Globus pallidus (tissue), 1 donor: Measurements from ENCODE around the gene NCL.
A peak's percentile ranks its signal among the peaks of the same experiment; 100 is the strongest.

ENCODE experiments used
- DNase-seq: peaks from one replicate; pipeline ENCODE4 v3.0.0-alpha.2; 2015; ENCODE audit warnings: low spot score

The NCL gene, protein sequence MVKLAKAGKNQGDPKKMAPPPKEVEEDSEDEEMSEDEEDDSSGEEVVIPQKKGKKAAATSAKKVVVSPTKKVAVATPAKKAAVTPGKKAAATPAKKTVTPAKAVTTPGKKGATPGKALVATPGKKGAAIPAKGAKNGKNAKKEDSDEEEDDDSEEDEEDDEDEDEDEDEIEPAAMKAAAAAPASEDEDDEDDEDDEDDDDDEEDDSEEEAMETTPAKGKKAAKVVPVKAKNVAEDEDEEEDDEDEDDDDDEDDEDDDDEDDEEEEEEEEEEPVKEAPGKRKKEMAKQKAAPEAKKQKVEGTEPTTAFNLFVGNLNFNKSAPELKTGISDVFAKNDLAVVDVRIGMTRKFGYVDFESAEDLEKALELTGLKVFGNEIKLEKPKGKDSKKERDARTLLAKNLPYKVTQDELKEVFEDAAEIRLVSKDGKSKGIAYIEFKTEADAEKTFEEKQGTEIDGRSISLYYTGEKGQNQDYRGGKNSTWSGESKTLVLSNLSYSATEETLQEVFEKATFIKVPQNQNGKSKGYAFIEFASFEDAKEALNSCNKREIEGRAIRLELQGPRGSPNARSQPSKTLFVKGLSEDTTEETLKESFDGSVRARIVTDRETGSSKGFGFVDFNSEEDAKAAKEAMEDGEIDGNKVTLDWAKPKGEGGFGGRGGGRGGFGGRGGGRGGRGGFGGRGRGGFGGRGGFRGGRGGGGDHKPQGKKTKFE

DNA sequence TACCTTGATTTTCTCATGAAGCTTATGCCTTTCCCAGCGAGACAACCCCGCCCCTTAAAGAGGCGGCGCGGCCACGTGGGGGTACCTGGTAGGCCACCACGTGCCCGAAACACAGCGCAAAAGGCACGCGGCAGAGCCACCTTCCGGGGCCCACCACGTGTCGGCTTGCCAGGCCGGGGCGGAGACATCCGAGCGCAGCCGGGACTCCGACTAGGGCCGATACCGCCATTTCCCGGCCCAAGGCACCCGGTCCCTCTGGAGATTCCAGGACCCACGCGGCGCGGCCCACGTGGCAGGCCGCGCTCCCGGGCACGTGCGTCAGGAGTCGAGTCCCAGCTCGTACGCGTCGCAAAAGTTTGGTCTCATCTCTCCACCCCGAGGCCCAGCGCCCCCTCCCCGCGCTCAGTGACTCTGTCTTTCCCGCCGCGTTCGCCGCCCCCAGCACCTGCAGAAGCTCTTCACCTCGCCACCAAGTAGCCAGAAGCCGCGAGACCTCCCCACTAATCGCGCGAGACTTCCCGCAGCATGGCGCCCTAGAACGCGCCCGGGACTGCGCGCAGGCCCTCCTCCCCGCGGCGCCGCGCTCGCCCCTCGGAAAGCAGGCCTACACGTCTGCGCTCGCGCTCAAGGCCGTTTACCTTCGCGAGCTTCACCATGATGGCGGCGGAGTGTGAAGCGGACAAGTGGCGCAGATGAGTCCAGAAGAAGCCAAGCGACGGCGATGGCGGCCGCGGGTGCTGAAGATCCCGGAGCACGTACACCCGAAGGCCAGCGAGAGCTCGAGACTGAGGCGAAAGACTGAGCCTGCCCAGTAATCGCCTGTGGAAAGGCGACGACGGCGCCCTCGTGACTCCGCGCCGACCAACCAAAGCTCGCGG lies at the start of gene NCL:
Gene NCL, minus strand, starts transcription at position 787 of the 878 bp plus-strand sequence. Its CDS starts 131 bp downstream, at position 656.
- DNase-seq: no peak

DNA sequence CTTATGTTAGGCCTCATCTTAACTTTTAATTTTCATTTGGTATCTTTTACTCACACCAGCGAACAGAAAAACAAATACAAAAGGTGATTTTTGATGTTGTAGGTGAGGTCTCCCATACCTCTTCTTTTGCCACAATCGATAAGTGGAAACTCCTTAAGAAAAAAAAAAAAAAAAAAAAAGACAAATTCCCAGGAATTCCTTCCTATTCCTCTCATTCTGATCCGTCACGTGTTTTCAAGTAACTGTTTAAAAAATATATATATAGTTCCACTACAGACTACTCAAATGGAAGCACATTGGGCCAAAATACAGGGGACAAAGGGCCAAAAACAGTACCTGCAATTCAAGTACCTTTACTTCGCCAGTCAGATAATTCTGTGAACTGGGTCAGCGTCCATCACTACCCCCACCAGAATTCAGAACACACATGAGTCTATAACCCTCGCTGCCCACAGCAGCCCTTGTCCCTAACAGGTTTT lies 49.5 kb upstream of the NCL start:
- DNase-seq: no peak

DNA sequence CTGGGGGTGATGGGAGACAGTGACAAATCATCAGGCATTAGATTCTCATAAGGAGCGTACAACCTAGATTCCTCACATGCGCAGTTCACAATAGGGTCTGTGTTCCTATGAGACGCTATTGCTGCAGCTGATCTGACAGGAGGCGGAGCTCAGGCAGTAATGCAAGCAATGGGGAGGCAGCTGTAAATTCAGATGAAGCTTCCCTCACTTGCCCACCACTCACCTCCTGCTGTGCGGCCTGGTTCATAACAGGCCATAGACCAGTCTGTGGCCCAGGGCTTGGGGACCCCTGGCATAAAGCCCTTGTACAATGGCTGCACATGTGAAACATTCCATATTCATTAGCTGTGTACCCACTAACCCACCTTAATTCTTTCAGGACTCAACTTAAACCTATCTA lies 47.9 kb upstream of the NCL start:
- DNase-seq: peak; percentile 76

DNA sequence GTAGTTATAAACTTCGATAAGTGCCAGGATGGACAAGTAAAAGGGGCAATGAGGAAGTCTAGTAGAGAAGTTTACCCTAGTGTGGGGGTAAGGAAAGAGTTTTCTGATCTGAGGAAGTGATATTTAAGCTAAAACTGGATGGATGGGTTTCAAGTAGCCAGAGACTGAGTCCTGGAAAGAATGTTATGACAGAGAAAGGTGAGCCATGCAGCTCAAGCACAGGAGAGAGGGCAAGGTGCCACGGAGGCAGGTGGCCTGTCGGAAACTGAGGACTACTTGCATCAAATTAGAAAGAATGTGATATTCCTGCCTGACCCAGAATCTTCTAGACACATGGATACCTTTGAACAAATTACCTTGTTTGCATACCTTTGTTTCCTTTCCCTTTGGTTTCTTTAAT lies 39.5 kb upstream of the NCL start:
- DNase-seq: no peak

DNA sequence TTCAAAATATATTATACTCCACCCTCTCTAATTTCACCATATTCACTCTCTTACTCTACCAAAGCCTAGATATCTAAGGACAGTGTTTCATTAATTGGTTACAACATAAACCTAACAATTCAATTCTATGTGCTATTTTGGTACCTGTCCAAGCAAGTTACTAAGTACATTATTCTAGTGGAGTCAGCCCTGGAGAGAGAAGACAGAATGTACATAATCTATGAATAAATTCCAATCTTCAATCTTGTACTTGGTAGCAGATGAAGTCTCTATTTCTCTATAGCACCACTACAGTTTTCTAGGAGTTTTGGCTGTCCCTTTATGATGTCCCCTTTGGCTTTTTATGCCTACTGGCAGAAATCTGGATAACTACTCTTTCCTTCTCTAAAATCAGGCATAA lies 38.3 kb upstream of the NCL start:
- DNase-seq: no peak

DNA sequence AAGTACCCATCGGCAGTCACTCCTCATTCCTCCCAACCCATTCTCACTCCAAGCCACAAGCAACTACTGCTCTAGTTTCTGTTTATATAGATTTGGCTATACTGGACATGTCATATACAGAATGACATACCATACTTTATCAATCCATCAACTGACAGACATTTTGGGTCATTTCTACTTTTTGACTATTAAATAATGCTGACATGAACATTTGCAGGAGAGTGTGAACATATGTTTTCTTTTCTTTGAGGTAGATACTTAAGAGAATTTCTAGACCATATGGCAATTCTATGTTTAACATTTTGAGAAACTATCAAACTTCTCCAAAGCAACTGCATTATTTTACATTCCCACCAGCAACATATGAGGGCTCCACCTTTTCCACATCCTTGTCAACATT lies 33.4 kb upstream of the NCL start:
- DNase-seq: no peak

DNA sequence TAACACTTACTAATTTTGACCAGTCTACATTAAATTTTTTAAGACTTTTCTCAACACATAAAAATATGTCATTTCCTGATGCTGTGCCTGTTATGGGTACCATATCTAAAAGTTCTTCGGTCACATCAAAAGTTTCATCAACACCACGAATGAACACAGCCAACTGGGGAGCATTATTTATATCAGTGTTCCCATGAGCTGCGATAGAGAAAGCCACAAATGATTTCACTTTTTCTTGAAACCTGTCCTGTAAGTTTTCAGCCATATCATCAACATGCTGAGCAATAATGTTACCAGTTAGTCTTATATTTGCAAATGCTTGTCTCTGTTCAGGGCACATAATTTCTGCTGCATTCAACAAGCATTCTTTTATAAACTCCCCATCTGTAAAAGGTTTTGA lies 30.4 kb upstream of the NCL start:
- no peak for DNase-seq

DNA sequence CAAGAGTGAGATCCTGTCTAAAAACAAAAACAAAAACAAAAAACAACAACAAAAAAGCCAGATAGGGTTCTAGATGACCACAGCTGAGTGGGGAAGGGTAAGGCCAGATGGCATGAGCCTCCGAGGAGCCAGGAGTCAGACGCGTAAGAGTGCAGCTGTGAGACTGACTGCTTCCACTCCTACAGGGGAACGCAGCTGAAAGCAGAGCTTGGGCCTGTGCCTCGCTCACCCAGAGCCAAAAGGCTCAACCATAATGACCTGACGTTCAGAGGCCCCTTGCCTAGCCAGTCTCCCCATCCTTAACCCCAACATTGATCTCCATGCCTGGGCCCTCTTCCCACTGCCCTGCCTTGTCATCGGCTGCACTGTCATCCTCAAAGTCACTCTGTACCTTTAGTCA lies 26.5 kb upstream of the NCL start:
- DNase-seq: no peak

DNA sequence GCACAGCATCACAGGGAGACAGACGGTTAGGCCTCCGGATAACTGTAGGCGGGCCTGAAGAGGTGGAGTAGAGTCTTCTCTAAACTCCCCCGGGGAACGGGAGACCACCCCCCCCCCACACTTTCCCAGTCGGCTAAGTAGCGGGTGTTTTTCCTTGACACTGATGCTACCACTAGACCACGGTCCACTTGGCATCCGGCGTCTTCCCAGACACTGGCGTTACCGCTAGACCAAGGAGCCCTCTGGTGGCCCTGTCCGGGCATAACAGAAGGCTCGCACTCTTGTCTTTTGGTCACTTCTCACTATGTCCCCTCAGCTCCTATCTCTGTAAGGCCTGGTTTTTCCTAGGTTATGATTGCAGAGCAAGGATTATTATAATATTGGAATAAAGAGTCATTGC lies 25.7 kb upstream of the NCL start:
- DNase-seq: no peak

DNA sequence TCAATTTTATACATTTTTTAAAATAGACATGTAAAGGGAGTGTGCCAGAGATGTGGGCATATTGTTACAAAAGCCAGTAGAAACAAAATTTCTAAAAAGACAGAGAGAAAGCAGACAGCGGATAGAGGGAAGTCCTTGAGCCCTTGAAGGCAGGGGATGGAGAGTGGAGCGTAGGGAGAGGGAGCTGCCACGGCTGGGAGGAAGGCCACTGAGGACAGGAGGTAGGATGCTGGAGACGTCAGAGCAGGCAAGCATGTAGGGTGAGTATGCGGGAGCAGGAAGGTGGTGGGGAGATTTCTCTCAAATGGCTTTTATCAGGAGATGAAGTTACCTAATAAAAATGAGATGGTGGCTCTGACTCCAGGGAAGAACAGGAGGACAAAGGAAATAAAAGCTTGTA lies 24.0 kb upstream of the NCL start:
- DNase-seq: no peak

DNA sequence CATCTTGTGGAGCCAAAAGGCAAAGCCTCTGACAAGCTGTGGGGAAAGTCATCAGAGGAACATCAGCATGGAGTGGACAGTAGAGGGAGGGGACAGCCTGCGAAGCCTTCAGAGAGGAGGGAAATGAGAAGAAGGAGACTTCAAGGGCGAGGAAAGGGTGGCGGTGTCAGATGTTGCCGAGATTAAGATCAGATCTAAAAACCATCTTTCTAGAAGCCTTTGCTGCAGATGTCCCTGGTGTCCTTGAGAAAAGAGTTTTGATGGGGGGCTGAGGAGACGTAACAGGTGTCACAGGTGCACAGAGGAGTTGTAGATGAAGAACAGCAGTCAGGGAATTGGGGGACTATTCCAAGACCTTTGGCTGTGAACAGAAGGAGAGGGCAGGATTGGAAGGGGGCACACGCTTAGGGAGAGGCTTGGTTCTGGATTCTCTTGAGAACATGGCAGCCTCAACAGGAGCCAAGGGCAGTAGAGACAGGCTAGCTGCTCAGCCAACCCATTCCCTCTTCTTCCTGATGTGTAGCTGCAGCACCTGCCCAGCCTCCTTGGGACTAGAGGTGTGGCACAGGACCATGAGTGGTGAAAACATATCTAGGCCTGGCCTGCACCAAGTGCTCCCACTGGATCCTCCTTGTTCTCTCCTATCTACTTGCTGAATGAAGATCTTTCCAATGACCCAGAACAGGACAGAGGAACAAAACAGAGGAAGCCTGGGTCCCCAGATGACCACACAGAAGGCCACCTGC lies 22.7 kb upstream of the NCL start:
- no peak for DNase-seq

DNA sequence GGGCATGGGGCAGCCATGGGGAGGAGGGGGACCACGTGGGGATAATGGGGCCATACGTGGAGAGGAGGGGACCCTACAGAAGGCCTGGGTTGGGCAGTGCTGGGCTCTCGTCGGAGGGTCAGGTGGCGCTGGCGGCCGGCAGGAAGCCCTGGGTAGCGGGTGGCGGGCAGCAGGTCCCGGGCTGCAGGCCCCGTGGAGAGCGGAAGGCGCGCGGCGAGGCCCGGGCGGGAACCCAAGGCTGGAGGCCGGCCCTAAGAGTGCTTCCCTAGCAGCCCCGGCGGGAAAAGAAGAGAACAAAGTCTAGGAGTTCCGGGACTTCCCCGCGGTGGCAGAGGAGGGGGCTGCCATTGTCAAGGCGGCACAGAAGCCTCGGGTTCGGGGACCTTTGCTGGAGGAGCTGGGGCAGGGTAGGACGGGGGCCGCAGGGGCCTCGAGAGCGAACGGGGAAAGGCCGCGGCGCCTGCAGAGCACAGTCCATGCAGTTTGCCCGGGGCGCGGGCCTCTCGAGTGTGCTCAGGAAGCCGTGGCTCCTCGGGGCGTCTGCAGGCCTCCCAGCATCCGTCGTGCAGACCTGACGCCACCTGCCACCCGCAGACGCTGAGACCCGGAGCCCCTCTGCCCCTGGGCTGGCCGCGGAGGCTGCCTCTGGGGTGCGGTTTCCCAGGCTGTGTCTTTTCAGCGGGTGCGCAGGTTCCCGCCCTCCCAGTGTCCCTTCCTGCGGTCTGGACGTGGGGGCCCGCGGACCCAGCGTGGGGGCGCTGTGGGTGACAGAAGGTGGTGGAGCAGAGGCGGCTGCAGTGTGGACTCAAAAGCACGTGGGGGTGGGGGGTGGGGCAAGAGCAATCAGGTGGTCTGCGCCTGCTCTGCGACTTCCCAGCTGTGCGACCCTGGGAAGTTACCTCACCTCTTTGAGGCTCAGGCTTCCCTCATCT lies 19.4 kb upstream of the NCL start:
- DNase-seq: no peak

DNA sequence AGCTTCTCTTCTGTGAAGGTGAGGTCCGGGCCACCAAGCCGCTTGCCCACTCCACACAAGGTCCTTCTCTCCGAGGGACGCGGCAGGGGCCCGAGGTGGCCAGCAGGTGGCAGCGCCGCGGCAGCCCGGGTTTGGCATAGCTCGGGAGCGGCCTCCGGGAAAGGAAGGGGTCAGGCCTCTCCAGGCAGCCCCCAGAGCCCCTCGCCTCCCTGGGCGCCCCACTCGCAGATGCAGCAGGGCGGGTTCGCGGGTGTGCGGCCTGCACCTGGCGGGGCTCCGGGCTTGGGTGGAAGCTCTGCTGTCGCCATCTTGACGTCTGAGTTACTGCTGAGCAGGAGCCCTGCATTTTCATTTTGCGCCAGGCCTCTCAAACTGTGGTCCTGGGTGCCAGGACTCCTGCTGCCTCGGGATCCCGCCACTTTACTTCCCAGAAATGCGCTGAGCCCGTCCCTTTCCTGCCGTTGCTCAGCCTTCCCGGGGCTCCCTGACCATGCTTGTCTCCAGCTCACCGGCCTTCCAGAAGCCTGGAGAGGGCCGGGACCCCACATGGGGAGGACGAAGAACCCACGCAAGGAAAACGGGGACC lies 18.6 kb upstream of the NCL start:
- DNase-seq: peak; percentile 43

DNA sequence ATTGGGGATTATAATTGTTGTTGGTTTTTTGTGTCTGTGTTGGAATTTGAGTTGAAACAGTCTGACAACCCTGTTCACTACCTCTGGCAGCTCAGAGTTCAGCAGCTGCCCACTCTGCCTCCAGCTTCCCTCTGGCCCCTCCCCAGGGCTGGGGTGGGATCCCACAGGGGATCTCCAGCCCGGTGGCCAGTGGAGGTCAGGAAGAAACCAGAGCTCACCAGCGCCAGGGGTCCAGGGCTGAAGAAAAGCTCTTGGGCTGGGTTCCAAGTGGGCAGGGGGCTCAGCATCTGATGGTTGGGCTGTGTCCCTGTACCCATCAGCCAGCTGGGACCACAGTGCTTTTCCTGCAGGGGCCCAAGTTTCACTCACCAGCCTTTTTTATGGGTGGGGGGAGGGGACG lies 16.5 kb upstream of the NCL start:
- no peak for DNase-seq

DNA sequence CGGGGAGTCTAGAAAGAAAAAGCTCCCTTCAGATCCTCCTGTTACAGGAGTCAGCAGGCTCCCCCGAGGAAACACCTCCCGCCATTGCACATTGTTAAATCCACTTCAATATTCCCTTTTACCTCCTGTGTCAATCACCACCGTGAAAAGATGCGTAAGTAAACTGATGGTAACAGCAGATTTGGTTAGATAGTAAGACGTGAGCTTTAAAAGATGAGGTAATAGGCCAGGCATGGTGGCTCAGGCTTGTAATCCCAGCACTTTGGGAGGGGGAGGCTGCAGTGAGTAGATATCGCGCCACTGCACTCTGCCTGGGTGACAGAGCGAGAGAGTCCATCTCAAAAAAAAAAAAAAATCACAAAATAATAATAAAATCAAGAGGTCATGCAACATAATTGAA lies 15.2 kb upstream of the NCL start:
- DNase-seq: no peak

DNA sequence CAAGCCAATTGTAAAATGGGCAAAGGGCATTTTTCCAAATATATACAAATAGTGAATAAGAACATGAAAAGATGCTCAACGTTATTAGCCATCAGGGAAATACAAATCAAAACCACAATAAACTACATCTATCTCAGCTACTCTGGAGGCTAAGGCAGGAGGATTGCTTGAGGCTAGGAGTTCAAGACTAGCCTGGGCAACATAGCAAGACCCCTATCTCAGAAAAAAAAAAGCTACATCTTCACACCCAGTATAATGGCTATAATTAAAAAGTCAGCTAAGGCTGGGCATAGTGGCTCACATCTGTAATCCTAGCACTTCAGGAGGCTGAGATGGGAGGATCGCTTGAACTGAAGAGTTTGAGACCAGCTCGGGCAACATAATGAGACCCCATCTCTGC lies 12.6 kb upstream of the NCL start:
- DNase-seq: no peak

DNA sequence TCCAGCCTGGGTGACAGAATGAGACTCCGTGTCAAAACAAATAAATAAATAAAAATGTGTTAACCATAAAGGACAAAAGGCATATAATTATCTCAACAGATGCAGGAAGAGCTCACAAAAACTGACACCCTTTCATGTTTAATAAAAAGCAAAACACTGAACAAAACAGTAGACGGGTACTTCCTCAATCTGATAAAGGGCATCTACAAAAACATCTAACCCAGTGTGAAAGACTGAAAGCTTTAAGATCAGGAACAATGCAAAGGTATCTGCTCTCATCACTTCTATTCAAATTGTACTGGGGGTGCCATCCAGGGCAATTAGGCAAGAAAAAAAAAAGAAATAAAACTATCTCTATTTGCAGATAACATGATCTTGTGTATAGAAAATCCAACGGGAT lies 11.7 kb upstream of the NCL start:
- no peak for DNase-seq

DNA sequence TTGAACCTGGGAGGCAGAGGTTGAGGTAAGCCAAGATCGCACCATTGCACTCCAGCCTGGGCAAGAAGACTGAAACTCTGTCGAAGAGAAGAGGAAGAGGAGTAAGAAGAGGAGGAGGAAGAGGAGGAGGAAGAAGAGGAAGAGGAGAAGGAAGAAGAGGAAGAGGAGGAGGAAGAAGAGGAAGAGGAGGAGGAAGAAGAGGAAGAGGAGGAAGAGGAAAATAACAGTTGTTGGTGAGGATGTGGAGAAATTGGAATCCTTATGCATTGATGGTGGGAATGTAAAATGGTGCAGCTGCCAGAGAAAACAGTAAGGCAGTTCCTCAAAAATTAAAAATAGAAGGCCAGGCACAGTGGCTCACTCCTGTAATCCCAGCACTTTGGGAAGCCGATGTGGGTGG lies 8.5 kb upstream of the NCL start:
- no peak for DNase-seq

DNA sequence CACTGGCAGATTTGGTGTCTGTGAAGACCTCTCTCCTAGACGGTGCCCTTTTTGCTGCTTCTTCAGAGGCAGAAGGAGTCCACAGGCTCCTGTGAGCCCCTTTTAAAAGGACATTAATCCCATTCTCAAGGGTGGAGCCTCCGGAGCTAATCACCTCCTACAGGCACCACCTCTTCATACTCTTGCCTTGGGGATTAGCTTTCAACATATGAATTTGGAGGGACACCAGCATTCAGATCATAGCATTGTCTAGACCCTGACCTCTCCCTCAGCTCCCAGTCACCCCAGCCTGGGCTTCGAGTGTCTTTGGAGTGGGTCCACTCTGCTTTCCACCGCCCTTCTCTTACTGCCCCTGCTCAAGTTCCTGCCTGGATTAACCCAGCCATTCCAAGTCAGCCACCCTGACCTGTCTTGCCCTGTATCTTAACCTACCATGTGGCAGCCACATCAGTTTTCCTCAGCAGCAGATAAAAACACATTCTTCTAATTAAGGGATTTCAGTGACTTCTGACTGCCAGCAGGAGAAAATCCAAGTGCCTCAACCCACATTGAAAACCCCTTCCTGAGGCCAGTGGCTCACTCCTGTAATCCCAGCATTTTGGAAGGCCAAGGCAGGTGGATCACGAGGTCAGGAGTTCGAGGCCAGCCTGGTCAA lies 6.1 kb upstream of the NCL start:
- DNase-seq: no peak

DNA sequence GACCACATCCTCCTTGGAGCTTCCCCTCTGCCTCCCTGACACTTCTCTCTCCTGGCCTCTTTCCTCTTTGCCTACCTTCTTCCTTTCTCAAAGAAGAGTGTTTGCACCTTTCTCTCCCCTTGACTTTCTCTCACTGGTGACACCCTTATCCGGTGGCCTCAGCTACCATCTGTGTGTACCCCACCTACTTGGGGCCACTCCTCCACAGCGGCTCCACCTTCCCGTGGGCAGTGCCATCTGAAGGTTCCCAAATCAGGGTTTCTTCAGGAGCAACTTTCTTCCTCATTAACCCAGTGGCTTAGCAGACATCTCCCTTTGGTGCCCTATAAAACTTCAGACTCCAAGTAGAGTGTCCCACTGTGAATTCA lies 5.3 kb upstream of the NCL start:
- no peak for DNase-seq
